Sigmoid colon (tissue), 4 donors: ENCODE data around the gene LRRIQ3.

ENCODE experiments used
- CTCF ChIP-seq, 4 experiments: fragments of 450-650 bp in 3 of 4; fragments of 200-600 bp in 1 of 4; IDR thresholded peaks; one replicate each; pipeline ENCODE4 v1.5.1; 2016 to 2019; ENCODE audit warnings: antibody characterized with exemption in 4 of 4, mild to moderate bottlenecking in 3 of 4, moderate library complexity in 2 of 4
- EP300 ChIP-seq, 4 donors: sonication (generic); formaldehyde crosslinking; IDR thresholded peaks; one replicate each; pipeline ENCODE4 v1.6.1; 2017; ENCODE audit warnings: antibody characterized with exemption in 4 of 4
- POLR2AphosphoS5 ChIP-seq, 4 donors: sonication (generic); formaldehyde crosslinking; IDR thresholded peaks; one replicate each; pipeline ENCODE4 v1.6.1; 2017; ENCODE audit warnings: antibody characterized with exemption in 4 of 4

DNA sequence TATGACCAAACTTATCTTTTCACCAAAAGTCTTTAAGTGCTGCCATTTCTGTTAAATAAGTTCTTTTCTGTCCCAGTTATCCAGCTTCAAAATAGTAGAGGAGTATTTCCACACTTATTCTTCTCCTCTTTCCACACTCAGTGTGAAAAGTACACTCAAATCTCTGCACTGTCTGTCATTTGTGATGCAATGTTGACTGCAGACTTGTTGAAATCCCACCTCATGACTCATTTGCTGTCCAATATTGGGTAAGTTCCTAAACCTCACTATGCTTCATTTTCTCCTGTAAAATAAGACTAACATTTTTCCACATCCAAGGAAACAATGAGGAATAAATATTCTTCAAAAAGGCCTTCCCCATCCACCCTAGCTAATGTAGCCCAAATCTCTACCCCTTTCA is 17.5 kb downstream of the LRRIQ3 start:
- TF ChIP-seq POLR2AphosphoS5 (IDR thresholded peaks at IDR 0.05) (no peak), CTCF (IDR thresholded peaks at IDR 0.05) (no peak), EP300 (IDR thresholded peaks at IDR 0.05) (no peak)
